Caki2 (cell line): ENCODE data around the gene SNED1. TPM values are rescaled to one million over a fixed set of nuclear protein-coding genes. Genes with fewer than 3 reads are reported as not detected.

Experiments
- DNase-seq: peaks from one replicate; pipeline ENCODE4 v3.0.0-alpha.2; 2015; ENCODE audit warnings: low read depth
- in situ Hi-C: cut with HindIII; loops from 2 replicates; pipeline ENCODE4 v1.10.0; 2016; ENCODE audit warnings: low sequenced_read_pairs, low pct_unique_long_range_greater_than_20kb, mixed read lengths
- total RNA-seq: library from RNA; depleted of rRNA; stranded (reverse); fragments of >200 nt; shearing (Covaris generic); gene quantifications from 2 replicates; pipeline ENCODE4 v1.2.3, GENCODE V29; 2014; ENCODE audit warnings: low replicate concordance

SNED1 gene
- total RNA-seq, 1 experiment from 2014 or later, result not detected

DNA sequence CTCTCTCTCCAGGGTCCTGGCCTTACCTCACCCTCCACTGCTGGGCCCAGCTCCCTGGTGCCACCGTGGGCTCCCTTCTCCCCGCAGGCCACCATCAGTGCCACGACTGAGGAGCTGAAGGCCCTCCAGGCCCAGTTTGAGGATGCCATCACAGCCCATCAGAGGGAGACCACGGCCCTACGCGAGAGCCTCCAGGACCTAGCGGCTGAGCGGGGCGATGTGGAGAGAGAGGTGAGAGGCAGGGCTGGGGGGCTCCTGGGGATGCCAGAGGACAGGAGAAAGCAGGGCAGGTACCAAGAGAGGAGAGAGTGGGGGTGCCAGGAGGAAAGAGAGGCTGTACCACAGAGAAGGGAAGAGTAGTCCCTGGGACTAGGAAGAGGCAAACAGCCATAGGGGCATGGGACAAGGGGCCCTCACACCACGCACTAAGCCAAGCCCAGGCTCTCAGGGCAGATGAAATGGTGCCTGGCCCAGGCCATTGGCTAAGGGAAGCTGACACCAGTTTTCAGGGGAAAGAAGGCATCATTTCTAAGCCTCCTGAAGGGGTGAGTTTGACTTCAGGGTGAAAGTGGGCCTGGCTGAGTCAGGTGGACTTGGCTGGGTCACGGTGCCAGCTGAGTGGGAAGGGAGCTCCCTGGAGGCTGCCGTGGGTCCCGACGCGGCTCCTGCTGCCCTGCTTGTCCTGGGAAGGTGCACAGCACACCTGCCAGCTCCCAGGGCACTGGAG, 39.0 kb upstream of the SNED1 start:
- DNase-seq, result no peak
- in situ Hi-C loops, result no loop called here

DNA sequence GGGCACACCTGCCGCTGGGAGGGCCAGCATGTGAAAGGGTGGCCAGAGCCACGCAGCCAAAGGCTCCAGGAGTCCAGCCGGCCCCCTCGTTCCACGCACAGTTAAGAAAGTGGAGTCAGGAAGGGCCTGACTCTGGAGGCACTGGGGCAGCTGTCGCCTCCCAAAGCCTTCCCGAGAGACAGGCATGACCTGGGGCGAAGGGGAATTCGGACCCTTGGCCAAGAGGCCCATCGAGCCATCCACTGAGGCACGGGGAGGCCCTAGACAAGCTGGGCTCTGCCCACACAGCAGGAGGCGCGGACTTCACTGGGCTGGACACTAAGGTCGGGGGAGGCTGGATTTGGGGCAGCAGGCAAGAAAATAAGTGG, 38.5 kb upstream of the SNED1 start:
- DNase-seq, result no peak
- in situ Hi-C loops, result no loop called here

DNA sequence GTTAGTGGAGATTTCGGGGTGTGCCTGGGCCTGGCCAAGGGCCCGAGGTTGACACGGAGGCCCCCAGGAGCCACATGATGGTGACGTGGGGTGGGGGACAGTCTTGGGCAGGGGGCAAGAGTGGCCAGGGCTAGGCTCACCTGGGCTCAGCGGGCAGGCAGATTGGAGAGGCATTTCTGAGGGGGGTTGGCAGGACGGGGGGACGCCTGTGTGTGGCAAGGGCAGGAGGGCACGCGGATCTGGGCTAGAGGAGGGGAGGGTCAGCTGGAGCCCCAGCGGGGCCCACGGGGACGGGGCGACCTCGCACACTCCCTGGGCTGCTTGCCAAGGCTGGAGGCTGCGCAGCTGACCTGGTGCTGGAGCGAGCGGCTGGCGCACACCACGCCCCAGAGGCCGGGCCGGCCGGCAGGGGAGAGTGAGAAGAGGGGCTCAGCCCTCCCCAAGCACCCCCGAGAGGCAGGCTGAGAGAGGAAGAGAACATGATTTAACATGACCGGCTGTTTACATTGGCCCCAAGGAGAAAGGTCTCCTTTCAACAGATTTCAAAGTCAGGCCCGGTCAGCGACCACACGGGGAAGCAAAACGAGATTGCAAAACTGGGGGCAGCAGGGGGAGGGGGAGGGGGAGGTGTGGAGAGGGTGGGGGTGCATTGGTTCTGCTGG, 38.0 kb upstream of the SNED1 start:
- no peak for DNase-seq
- in situ Hi-C loops, result no loop called here

DNA sequence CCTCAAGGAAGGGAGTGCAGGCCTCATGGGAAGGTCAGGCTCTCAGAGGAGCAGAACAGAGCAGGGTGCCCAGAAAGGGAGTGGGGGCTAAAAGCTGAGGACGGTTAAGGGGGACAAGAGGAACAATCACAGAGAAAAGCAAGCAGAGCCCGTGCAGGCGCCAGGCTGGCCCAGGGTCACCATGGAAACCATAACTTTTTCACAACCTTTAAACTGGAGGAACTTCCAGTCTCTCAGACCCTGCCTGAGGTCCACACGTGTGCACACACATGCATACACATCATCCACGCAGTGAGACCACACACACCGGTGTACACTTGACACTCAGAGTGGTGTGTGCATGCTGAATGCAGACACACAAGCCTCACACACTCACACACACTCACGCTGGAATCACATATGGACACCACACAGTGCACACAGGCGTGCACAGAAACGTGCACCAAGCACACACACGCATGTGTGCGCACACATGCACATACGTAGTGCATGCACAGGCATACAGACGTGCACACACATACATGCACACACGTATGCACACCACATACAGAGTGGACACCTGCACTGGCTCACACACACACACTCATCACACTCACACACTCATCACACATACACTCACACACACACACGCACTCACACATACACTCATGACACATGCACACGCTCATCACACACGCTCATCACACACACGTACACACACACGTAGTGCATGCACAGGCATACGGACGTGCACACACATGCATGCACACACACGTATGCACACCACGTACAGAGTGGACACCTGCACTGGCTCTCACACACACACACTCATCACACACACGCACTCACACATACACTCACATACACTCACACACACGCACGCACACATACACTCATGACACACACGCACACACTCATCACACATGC, 37.2 kb upstream of the SNED1 start:
- no peak for DNase-seq
- in situ Hi-C loops, result no loop called here

DNA sequence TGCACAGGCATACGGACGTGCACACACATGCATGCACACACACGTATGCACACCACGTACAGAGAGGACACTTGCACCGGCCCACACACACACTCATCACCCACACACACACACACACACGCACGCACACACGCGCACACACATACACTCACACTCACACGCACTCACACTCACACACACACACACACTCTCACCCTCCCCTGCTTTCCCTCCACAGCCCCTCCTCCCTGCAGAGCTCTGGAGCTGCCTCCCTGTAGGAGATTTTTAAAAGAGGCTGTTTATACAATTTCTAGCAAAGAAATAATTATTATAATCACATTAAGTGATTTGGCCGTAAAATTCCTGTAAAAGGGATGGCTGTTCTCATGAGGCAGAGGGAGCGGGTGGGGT, 36.5 kb upstream of the SNED1 start:
- in situ Hi-C loops, result no loop called here
- DNase-seq, result no peak

DNA sequence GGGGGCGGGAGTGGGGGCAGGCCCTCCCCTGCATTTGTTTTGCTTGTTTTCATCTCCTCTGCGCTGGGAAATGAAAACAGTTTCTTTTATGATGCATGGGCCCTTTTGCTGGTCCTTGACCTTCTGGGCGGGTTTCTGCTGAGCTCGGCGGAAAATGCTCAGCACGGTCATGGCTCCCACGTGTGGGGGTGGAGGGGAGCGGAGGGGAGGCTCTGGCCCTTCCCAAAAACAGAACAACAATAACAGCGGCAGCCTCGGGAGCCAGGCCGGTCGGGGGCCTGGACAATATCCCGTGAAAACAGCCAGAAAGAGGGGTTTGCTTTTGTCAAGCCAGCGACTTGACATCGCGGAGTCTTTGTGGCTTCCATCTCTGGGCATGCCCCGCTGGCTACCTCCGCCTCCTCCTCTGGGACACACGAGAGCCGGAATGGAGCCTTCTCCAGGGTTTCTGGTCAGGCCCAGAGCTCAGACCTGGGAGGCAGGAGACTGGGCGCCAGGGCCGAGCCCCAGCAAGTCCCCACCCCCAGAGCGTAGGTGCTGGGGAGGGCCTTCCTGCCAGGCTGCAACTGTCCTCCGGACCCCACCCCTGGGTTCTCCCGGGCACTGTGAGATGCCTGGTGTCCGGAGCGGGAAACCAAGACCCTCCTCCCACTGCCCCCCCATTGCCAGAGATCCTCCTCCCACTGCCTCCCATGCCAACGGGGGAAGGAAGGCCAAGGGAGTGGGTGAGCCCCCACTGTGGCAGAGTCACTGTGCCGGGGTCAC, 35.9 kb upstream of the SNED1 start:
- in situ Hi-C loops, result no loop called here
- DNase-seq, result no peak

DNA sequence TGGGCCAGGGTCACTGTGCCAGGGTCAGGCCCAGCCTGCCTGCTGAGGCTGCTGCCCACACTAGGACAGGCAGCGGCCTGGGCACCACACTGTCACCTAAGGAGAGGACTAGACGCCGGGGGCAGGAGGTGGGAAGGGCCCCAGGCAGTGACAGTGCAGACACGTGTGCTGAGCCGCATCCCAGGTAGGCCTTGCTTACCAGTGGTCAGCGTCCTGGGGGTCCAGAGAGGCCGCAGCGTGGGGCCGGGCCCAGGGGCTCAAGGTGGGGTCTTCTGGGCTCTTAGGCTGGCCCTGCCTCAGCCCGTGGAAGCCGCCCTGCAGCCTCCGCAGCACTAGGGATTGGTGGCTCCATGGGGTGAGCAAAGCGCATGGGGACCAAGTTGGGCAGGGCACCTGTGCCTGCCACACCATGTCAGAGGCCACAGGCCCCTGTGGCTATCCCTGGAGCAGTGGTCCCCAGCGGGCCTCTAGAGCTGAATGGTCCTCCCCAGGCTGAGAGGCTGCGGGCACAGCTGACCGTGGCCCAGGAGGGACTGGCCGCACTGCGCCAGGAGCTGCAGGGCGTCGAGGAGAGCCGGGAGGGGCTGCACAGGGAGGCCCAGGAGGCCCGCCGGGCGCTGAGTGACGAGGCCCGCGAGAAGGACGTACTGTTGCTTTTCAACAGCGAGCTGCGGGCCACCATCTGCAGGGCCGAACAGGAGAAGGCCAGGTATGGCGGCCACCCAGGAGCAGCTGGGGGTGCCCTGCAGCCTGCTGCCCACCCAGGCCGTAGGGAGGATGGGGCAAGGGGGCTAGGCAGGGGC, 35.2 kb upstream of the SNED1 start:
- in situ Hi-C loops, result no loop called here
- DNase-seq, result no peak

DNA sequence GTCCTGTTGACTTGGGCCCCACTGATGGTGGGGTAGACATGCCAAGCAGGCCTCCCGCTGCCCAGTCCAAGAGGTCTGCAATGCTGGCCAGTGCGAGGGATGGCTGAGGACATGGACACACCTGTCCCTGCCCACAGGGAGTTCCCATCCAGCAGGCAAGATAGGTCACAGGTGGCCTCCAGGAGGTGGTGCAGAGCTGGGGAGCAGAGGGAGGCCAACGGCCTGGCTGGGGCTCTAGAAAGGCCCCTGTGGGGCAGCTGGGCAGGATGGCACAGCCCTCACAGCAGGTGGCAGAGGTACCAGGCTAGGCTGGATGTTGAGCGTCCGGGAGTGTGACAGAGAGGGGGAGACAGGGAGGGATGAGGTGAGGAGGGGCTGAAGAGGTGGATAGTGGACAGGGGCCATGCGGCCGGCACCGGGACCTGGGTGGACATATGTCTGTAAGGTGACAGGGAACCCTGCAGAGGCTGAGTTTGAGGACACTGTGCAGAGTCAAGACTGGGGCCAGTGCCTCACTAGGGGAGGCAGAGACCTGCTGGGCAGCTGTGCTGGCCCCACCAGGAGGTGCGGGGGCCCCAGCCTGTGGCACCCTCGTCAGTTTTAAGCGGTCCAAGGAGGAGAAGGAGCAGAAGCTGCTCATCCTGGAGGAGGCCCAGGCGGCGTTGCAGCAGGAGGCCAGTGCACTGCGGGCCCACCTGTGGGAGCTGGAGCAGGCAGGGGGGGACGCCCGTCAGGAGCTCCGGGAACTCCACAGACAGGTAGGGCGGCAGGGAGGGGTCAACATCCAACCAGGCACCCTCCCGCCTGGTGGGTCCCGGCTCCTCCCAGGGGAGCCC, 34.3 kb upstream of the SNED1 start:
- in situ Hi-C loops, result no loop called here
- DNase-seq, result no peak

DNA sequence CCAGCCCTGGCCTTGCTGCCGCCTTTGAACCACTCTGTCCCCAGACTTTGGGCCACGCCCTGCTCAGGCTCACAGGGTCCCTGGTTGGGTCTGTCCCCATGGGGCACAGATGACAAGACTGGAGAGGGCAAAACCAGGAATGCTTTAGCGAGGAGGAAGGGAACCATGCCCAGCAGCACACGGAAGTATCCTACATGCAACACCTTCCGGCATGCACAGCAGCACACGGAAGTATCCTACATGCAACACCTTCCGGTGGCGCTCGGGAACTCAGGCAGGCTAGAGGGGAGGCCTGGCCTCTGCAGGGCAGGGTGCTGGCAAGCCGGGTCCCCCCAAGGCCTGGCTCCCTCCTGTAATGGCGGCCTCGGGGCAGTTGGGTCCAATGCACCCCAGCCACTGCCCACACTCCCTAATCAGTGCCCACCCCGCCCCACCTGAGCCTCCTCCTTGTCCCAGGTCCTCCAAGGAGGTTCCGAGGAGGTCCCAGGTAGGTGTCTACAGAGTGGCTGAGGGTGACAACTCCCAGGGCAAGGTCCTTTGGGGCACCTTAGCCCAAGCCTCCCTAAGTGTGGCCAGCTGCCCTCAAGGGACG, 33.6 kb upstream of the SNED1 start:
- in situ Hi-C loops, result no loop called here
- no peak for DNase-seq

DNA sequence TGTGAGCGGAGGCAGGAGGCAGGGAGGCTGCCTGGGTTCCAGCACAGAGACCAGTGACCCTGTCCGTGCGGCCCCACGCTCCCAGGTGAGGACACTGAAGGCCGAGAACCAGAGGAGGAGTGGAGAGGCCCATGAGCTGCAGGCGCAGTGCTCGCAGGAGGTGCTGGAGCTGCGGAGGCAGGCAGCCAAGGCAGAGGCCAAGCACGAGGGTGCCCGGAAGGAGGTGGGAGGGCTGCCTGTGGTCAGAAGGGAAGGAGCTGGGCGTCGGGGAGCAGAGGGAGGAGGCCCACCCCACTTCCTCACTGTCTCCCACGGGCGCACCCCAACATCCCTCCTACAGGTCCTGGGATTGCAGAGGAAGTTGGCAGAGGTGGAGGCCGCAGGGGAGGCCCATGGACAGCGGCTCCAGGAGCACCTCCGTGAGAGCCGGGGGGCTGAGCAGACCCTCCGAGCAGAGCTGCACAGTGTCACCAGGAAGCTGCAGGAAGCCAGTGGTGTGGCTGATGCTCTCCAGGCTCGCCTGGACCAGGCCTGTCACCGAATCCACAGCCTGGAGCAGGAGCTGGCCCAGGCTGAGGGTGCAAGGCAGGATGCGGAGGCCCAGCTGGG, 33.0 kb upstream of the SNED1 start:
- no peak for DNase-seq
- in situ Hi-C loops, result no loop called here

DNA sequence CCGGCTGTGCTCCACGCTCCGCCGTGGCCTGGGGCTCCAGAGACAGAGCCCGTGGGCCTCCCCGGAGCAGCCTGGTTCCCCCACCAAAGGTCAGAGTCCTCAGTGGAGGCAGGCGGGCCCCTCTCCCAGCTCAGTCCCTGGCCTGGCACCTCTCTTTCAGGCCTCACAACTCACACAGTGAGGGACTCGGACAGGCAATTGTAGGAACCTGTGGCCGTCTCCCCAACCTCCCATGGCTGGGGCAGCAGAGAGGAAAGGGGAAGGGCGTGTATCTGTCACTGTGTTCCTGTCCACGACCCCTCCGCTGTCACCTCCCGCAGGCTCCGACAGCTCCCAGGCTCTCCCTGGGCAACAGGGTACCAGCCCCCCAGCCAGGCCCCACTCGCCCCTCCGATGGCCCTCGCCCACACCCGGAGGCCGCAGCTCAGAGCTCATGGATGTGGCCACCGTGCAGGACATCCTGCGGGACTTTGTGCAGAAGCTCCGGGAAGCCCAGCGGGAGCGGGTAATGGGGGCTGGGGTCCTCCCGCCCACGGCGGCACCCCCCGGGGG, 32.4 kb upstream of the SNED1 start:
- in situ Hi-C loops, result no loop called here
- DNase-seq, result no peak

DNA sequence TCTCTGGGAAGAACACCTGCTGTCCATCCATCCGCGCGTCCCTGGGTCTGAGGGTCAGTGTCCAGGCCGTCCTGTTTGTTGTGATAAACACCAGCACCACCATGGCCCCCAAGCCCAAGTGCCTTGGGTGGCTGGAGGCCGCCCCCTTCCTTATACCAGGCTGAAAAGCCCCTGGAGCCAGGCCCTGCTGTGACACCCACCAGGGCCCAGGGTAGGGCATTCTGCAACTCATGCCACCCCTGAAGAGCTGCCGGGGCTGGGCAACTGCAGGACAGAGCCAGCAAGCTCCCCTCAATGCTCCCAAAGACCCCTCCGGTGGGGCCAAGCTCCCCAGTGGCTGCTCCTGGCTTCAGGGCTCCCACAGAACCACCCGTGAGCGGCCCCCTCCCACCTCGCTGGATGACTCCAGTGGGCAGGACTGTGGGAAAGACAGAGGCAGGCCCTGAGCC, 31.9 kb upstream of the SNED1 start:
- in situ Hi-C loops, result no loop called here
- no peak for DNase-seq

DNA sequence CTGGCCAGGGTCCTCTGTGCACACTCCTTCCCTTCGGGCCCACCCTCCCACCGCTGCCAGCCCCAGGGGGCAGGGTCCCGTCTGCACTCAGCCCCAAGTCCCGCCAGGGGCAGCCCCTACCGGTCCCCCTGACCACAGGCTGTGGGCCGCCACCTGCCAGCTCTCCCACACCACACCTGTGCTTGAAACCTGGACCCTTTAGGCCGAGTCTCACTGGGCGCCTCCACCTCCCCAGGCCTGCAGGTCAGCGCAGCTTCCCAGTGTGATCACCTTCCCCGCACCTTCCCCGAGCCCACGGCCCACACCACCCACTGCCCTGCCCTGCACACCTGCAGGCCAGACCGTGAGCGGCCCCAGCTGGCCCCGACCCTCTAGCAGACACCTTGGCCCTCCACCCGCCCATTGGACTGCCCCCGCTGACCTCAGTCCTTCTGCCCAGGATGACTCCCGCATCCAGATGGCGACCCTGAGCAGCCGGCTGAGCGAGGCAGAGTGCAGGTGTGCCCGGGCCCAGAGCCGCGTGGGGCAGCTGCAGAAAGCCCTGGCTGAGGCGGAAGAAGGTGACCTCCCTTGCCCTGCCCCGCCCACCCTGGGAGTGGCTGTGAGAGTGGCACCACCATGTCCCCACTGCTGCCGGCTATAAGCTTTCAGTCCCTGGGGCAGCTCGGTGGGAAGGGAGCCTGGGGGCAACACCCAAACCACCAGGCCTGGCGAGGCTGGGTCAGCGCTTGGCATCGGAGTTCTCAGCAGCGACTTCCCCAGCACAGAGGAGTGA, 31.3 kb upstream of the SNED1 start:
- in situ Hi-C loops, result no loop called here
- DNase-seq, result no peak

DNA sequence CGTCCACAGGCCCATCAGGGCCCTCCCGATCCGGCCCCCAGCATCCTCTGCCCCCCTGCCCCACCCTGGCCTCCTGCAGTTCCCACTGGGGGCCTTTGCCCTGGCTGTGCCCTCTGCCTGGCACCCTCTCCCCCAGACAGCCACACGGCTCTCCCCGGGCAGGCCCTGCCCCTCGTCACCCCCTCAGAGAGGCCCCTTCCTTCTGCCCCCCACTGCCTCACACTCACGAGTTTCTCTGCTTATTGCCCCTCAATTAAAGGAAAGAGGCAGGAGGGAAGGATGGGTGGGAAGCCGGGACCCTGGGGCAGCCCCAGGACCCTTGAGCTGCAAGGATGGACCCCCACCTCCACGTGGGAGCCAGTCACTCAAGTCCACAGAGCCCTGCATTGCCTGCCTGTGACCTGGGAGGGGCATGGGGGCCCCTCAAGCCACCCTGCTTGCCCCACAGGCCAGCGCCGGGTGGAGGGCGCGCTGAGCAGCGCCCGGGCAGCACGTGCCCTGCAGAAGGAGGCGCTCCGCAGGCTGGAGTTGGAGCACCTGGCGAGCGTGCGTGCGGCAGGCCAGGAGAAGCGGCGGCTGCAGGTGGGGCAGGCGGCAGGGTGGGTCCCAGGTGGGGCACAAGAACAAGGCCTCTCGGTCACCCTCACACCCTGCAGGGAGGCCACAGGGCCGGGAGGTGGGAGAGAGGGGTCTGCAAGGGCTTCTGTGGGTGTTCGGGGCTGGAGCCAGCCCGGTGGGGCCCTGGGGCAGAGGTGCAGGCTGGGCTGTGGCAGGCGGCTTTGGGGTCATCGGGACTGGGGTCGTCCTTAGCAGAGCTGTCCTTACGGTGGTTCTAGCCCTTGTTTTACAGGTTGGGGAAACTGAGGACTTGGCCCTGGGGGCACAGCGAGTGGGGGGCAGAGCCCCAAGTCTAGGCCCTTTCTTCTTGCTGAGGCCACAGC, 30.5 kb upstream of the SNED1 start:
- in situ Hi-C loops, result no loop called here
- no peak for DNase-seq
